ENCODE data around the gene OOSP4A.

OOSP4A gene

DNA sequence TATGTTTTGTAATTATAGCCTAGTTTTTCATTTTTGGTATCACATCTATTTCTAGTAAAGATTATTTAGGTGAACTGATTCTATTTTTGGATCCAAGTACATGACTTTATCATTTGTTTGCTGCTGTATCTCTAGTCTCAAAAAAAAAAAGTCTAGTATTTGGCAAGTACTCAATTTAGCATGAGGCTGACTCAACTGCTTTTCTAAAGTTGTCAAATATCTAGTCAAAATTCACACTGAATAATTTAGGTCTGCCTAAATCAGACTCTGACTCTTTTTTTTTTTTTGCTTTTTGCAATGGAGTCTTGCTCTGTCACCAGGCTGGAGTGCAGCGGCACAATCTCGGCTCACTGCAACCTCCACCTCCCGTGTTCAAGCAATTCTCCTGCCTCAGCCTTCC, 2.4 kb downstream of the OOSP4A start:
- no peak overlapping the region for H3K4me3 ChIP-seq (ENCODE audit: low read depth, low read length)
- TF ChIP-seq ZNF658 (tag by site-specific recombination; IDR thresholded peaks at IDR 0.05) (no peak), HOXD13 (CRISPR knock-in tag; IDR thresholded peaks at IDR 0.05; ENCODE audit: borderline replicate concordance) (no peak), ZNF324 (tag by site-specific recombination; IDR thresholded peaks at IDR 0.05) (no peak), ZFP69B (tag by site-specific recombination; IDR thresholded peaks at IDR 0.05) (no peak)
- TF ChIP-seq, protein P1, sequence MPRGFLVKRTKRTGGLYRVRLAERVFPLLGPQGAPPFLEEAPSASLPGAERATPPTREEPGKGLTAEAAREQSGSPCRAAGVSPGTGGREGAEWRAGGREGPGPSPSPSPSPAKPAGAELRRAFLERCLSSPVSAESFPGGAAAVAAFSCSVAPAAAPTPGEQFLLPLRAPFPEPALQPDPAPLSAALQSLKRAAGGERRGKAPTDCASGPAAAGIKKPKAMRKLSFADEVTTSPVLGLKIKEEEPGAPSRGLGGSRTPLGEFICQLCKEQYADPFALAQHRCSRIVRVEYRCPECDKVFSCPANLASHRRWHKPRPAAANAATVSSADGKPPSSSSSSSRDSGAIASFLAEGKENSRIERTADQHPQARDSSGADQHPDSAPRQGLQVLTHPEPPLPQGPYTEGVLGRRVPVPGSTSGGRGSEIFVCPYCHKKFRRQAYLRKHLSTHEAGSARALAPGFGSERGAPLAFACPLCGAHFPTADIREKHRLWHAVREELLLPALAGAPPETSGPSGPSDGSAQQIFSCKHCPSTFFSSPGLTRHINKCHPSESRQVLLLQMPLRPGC (tag by site-specific recombination; IDR thresholded peaks at IDR 0.05) = no peak
- no peaks in the 10 kb centered on the region for H3K4me1 ChIP-seq (ENCODE audit: control insufficient read depth, insufficient read depth, low read length)
- no peaks in the 10 kb centered on the region for H3K36me3 ChIP-seq (ENCODE audit: control insufficient read depth in 2 of 2, insufficient read depth in 1 of 2, low read length in 2 of 2)
- no peaks in the 10 kb centered on the region for H3K9me3 ChIP-seq (ENCODE audit: control insufficient read depth, insufficient read depth, low read depth, low read length)
- ChIA-PET POLR2A (no interaction called here), CTCF (interaction anchor here (0.6 kb wide), 1 partner anchor 29 kb away, joined by 5 read pairs; no protein-coding TSS in a partner anchor)
- H3K27ac ChIP-seq (ENCODE audit: extremely low read depth, low read depth, low read length) = no peak overlapping the region

DNA sequence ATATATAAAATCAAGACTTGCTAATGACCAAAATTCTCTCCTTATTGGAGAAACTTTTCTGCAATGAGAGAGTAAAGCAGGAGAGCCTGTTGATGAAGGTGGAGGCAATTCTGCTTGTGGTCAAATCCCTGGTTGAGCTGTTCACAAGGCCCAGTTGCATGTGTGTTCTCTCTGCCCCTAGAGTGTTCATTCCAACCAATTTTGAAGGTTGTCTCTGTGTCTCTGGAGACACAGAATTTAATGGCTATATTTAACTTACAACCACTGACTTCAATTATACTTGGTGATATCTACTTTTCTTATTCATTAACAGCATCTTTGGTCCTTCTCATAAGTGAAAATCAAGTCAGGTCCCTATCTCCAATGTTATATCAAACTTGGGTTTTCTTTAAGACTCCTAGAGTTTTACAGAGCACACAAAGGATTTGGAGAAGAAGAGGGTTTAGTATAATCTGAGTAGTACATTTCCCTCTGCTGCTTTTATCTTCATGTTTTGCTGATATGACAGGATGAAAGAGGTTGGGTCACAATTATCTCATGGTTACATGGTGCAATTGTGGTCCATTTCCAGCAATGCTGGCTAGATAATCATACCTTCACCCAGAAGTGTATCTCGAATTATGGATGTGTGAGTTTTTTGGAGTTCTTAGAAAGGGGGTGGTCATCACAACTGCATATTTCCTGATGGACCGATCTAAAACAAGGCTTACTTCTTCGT, 4.0 kb downstream of the OOSP4A start:
- POLR2A ChIA-PET = no interaction called here

More for the DNA sequence above, 4.0 kb downstream of the OOSP4A start:
- H3K4me1 ChIP-seq (ENCODE audit: control insufficient read depth, insufficient read depth, low read length) = no peaks in the 10 kb centered on the region
- no peaks in the 10 kb centered on the region for H3K36me3 ChIP-seq (ENCODE audit: control insufficient read depth in 2 of 2, insufficient read depth in 1 of 2, low read length in 2 of 2)
- H3K4me3 ChIP-seq (ENCODE audit: low read depth, low read length) = no peak overlapping the region
- CTCF ChIA-PET = no interaction called here
- no peak overlapping the region for H3K27ac ChIP-seq (ENCODE audit: extremely low read depth, low read depth, low read length)
- H3K9me3 ChIP-seq (ENCODE audit: control insufficient read depth, insufficient read depth, low read depth, low read length) = no peaks in the 10 kb centered on the region
- no peak for TF ChIP-seq GLIS2 (tag by site-specific recombination; IDR thresholded peaks at IDR 0.05)
- TF ChIP-seq ZNF184 (tag by site-specific recombination; IDR thresholded peaks at IDR 0.05) = no peak
- TF ChIP-seq ZNF571 (tag by site-specific recombination; IDR thresholded peaks at IDR 0.05) = no peak
- no peak for TF ChIP-seq IKZF3 (tag by site-specific recombination; IDR thresholded peaks at IDR 0.05)
- TF ChIP-seq EGR2 (tag by site-specific recombination; IDR thresholded peaks at IDR 0.05; ENCODE audit: low read depth) = no peak
- TF ChIP-seq, protein P2, sequence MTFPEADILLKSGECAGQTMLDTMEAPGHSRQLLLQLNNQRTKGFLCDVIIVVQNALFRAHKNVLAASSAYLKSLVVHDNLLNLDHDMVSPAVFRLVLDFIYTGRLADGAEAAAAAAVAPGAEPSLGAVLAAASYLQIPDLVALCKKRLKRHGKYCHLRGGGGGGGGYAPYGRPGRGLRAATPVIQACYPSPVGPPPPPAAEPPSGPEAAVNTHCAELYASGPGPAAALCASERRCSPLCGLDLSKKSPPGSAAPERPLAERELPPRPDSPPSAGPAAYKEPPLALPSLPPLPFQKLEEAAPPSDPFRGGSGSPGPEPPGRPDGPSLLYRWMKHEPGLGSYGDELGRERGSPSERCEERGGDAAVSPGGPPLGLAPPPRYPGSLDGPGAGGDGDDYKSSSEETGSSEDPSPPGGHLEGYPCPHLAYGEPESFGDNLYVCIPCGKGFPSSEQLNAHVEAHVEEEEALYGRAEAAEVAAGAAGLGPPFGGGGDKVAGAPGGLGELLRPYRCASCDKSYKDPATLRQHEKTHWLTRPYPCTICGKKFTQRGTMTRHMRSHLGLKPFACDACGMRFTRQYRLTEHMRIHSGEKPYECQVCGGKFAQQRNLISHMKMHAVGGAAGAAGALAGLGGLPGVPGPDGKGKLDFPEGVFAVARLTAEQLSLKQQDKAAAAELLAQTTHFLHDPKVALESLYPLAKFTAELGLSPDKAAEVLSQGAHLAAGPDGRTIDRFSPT (tag by site-specific recombination; IDR thresholded peaks at IDR 0.05) = no peak
- TF ChIP-seq PRDM10 (tag by site-specific recombination; IDR thresholded peaks at IDR 0.05) = no peak
- no peak for TF ChIP-seq ZNF549 (tag by site-specific recombination; IDR thresholded peaks at IDR 0.05)
- TF ChIP-seq ZNF280C (tag by site-specific recombination; IDR thresholded peaks at IDR 0.05) = no peak
- no peak for TF ChIP-seq RBAK (tag by site-specific recombination; IDR thresholded peaks at IDR 0.05)
- TF ChIP-seq ZNF174 (tag by site-specific recombination; IDR thresholded peaks at IDR 0.05) = no peak
- TF ChIP-seq ZNF148 (tag by site-specific recombination; IDR thresholded peaks at IDR 0.05; ENCODE audit: borderline replicate concordance) = no peak
- TF ChIP-seq KLF16 (tag by site-specific recombination; IDR thresholded peaks at IDR 0.05) = no peak
- TF ChIP-seq ZNF76 (tag by site-specific recombination; IDR thresholded peaks at IDR 0.05; ENCODE audit: borderline replicate concordance, low read depth) = no peak
- no peak for TF ChIP-seq SETDB1 (IDR thresholded peaks at IDR 0.05; ENCODE audit: insufficient read length, low read length)
- no peak for TF ChIP-seq ZNF140 (tag by site-specific recombination; IDR thresholded peaks at IDR 0.05)
- TF ChIP-seq GLI4 (tag by site-specific recombination; IDR thresholded peaks at IDR 0.05) = no peak

Data from HEK293 (cell line).